Endodermal cell (in vitro differentiated cells): ENCODE data around the gene CCDC8. TPM values are rescaled to one million over a fixed set of nuclear protein-coding genes. Genes with fewer than 3 reads are reported as not detected.

Experiments used
- DNase-seq: peaks from one replicate; pipeline ENCODE4 v3.0.0-alpha.2; 2017
- H3K27ac ChIP-seq: 2 replicates; pipeline ENCODE4 v1.5.1; 2013; ENCODE audit warnings: mild to moderate bottlenecking, low read depth, low read length, moderate library complexity
- H3K27me3 ChIP-seq: 2 replicates; pipeline ENCODE4 v1.6.1; 2013; ENCODE audit warnings: mild to moderate bottlenecking, low read length, moderate library complexity; ENCODE audit not compliant: insufficient read depth, control insufficient read depth, poor library complexity, severe bottlenecking
- H3K36me3 ChIP-seq: 2 replicates; pipeline ENCODE4 v1.7.0; 2013; ENCODE audit warnings: mild to moderate bottlenecking, low read length, moderate library complexity; ENCODE audit not compliant: control insufficient read depth, insufficient read depth
- H3K4me1 ChIP-seq: one replicate; pipeline ENCODE4 v1.7.0; 2013; ENCODE audit warnings: low read length; ENCODE audit not compliant: control insufficient read depth, insufficient read depth
- H3K4me3 ChIP-seq: 2 replicates; pipeline ENCODE4 v1.5.1; 2013; ENCODE audit warnings: mild to moderate bottlenecking, low read length, moderate library complexity
- H3K9ac ChIP-seq: 2 replicates; pipeline ENCODE4 v1.6.1; 2013; ENCODE audit warnings: mild to moderate bottlenecking, low read length, moderate library complexity; ENCODE audit not compliant: poor library complexity, severe bottlenecking; ENCODE audit errors: extremely low read depth
- H3K9me3 ChIP-seq: 2 replicates; pipeline ENCODE4 v1.6.1; 2013; ENCODE audit warnings: mild to moderate bottlenecking, low read length, moderate library complexity; ENCODE audit not compliant: control insufficient read depth
- H3K27ac Mint-ChIP-seq: 2 replicates; pipeline ENCODE4 v1.8.0; 2020; ENCODE audit warnings: mixed read lengths
- H3K27me3 Mint-ChIP-seq: 2 replicates; pipeline ENCODE4 v1.8.0; 2021; ENCODE audit warnings: mild to moderate bottlenecking, mixed read lengths; ENCODE audit not compliant: insufficient read depth
- H3K36me3 Mint-ChIP-seq: 2 replicates; pipeline ENCODE4 v1.8.0; 2020; ENCODE audit warnings: low read depth, mixed read lengths
- H3K4me1 Mint-ChIP-seq: 2 replicates; pipeline ENCODE4 v1.8.0; 2020; ENCODE audit warnings: mixed read lengths
- H3K4me3 Mint-ChIP-seq: 2 replicates; pipeline ENCODE4 v1.8.0; 2020; ENCODE audit warnings: mild to moderate bottlenecking, moderate library complexity, mixed read lengths
- H3K9me3 Mint-ChIP-seq: 2 replicates; pipeline ENCODE4 v1.8.0; 2020; ENCODE audit warnings: mild to moderate bottlenecking, mixed read lengths
- CTCF ChIP-seq: fragments of 200-600 bp; sonication (generic); conservative IDR thresholded peaks from 2 replicates; pipeline ENCODE4 v1.5.0; 2021; ENCODE audit warnings: antibody characterized with exemption, mild to moderate bottlenecking
- WGBS, 2 experiments: methylation state at CpG; one replicate each; pipeline versions ENCODE4 v1.1.5 to v1.1.7; 2013; ENCODE audit warnings: missing lambda C conversion rate in 2 of 2, mixed read lengths in 1 of 2; ENCODE audit not compliant: insufficient coverage in 1 of 2, insufficient read length in 1 of 2; 5-methylcytosine and 5-hydroxymethylcytosine counted together
- total RNA-seq, 2 donors: library from RNA; stranded (reverse); fragmentation: NEBNext Ultra II Directional in 1 of 2; extraction: Animal tissue kit (Norgen Biotek cat#: 25700) in 1 of 2; gene quantifications; 2 replicates in 1 of 2; 3 replicates in 1 of 2; pipeline ENCODE4 v1.2.1, GENCODE V29; 2021

CCDC8 gene
- total RNA-seq, 2 donors from 2014 or later = 27.5 to 30.5 TPM

DNA sequence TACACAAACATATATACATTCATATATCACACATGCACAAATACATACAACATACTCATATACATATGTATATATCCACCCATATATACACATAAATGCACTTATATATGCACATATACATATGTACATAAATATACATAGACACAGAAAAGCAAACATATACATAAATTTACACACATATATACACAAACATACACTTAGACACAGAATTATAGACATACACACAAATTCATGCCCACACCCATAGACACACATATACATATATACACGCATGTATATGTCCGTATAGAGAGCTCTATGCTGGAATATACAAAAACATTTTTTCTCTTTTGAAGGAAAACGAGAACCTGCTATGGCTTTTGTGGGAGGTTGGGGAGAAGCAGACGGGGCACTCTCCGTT lies 37.4 kb upstream of the CCDC8 start:
- Histone ChIP-seq H3K36me3 (no peaks in the 10 kb centered on the region), H3K9ac (no peak overlapping the region), H3K27ac (no peak overlapping the region), H3K9me3 (peaks cover 9% of the 10 kb centered on the region), H3K4me1 (no peaks in the 10 kb centered on the region), H3K4me3 (no peak overlapping the region), H3K27me3 (no peaks in the 10 kb centered on the region)
- H3K36me3 Mint-ChIP-seq = peaks cover 4% of the 10 kb centered on the region
- H3K27ac Mint-ChIP-seq = no peak overlapping the region
- peaks cover 11% of the 10 kb centered on the region for H3K9me3 Mint-ChIP-seq
- no peak overlapping the region for H3K4me3 Mint-ChIP-seq
- 91% methylated on average over 5 of the region's 5 CpGs; no CpG with 5 or more reads in 1 of the 2 experiments for WGBS, 2 experiments
- DNase-seq = no peak
- H3K4me1 Mint-ChIP-seq = no peaks in the 10 kb centered on the region
- no peak for TF ChIP-seq CTCF
- peaks cover 2% of the 10 kb centered on the region for H3K27me3 Mint-ChIP-seq

GRCh38 chr19:46449228-46449627 lies 35.9 kb upstream of the CCDC8 start:
- peaks cover 4% of the 10 kb centered on the region for H3K36me3 Mint-ChIP-seq

DNA sequence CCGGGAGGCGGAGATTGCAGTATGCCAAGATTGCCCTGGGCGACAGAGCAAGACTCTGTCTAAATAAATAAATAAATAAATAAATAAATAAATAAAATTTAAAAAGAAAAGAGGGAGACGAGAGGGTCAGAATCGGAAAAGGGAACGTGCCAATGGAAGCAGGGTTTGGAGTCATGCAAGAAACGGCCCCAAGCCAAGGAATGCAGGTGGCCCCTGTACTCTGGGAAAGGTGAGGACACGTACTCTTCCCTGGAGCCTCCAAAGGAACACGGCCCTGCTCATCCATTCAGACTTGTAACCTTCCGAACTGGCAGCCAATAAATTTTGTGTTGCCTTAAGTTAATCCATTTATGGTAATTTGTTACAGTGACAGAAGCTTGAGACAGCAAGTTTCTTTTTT lies 35.2 kb upstream of the CCDC8 start:
- H3K27me3 ChIP-seq = no peaks in the 10 kb centered on the region
- H3K4me3 ChIP-seq = no peak overlapping the region
- 88% methylated on average over 6 to 9 of the region's 10 CpGs for WGBS, 2 experiments
- peaks cover 9% of the 10 kb centered on the region for H3K9me3 ChIP-seq
- Mint-ChIP-seq H3K9me3 (peaks cover 9% of the 10 kb centered on the region), H3K4me1 (no peaks in the 10 kb centered on the region), H3K27me3 (peaks cover 2% of the 10 kb centered on the region), H3K27ac (no peak overlapping the region), H3K4me3 (no peak overlapping the region), H3K36me3 (peaks cover 4% of the 10 kb centered on the region)
- no peak for DNase-seq
- no peaks in the 10 kb centered on the region for H3K4me1 ChIP-seq
- no peak overlapping the region for H3K9ac ChIP-seq
- H3K27ac ChIP-seq = no peak overlapping the region
- no peak for TF ChIP-seq CTCF
- no peaks in the 10 kb centered on the region for H3K36me3 ChIP-seq

More at GRCh38 chr19:46449228-46449627, 35.9 kb upstream of the CCDC8 start:
- Mint-ChIP-seq H3K27me3 (peaks cover 2% of the 10 kb centered on the region), H3K27ac (no peak overlapping the region), H3K4me3 (no peak overlapping the region), H3K4me1 (no peaks in the 10 kb centered on the region), H3K9me3 (peaks cover 9% of the 10 kb centered on the region)
- Histone ChIP-seq H3K27ac (no peak overlapping the region), H3K9ac (no peak overlapping the region), H3K4me1 (no peaks in the 10 kb centered on the region), H3K4me3 (no peak overlapping the region), H3K36me3 (no peaks in the 10 kb centered on the region), H3K27me3 (no peaks in the 10 kb centered on the region), H3K9me3 (peaks cover 9% of the 10 kb centered on the region)
- 65 to 73% methylated on average over 5 to 7 of the region's 7 CpGs for WGBS, 2 experiments
- no peak for DNase-seq
- TF ChIP-seq CTCF = no peak
